Left renal pelvis (tissue), 4 donors: Measurements from ENCODE around the gene CAPZA2. TPM values are rescaled to one million over a fixed set of nuclear protein-coding genes. Genes with fewer than 3 reads are reported as not detected.
"Not testable (repeated sequence)": the region's sequence is repeated elsewhere in the genome, so short reads cannot be mapped to it uniquely, and the experiment has no call there.

Source experiments
- DNase-seq, 4 donors: peaks; one replicate each; pipeline ENCODE4 v3.0.0-alpha.2; 2013; ENCODE audit warnings: low read depth in 4 of 4, low spot score in 3 of 4
- polyA plus RNA-seq, 4 donors: library from polyadenylated mRNA; unstranded; fragments of 120-200 nt; gene quantifications; one replicate each; pipeline ENCODE4 v1.2.1, GENCODE V29; 2013; ENCODE audit not compliant: insufficient read length in 4 of 4

CAPZA2 gene
- polyA plus RNA-seq, 4 donors = 121 to 241 (median 184) TPM

DNA sequence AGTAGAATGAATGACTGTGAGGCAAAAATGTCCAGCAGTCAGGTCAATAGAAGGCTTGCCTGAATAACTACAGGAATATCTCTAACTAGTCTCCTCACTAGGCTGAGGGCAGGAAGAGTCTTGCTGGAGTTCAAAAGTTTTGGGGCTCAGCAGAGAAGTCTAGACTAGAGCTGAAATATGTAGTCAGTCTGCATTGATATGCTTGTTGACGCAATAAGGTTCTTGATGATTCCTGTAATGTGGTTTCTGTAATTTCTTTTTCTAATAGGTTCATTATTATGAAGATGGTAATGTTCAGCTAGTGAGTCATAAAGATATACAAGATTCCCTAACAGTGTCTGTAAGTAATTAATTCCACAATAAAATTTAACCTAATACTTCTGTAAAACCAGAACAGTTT is 49.4 kb downstream of the CAPZA2 start:
- no peak for DNase-seq

DNA sequence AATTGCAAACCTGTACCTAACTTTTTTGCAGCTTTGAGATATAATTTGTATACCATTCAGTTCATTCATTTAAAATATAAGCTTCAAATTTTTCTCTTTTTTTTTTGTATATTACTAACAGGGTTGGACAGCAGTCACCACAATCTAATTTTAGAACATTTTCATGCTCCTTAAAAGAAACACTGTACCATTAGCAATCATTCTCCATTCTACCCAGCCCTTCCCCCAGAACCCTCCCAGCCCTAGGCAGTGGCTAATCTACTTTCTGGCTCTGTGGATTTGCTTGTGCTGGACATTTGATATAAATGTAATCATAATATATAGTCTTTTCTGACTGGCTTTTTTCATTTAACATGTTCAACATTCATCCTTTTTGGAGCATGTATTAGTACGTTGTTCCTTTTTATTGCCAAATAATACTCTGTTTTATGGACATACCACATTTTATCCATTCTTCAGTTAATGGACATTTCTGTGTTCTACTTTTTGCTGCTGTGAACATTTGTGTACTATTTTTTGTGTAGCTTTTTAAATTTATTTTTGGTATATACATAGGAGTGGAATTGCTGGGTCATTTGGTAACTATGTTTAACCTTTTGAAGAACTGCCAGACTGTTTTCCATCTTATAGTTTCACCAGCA is 50.0 kb downstream of the CAPZA2 start:
- DNase-seq = no peak

DNA sequence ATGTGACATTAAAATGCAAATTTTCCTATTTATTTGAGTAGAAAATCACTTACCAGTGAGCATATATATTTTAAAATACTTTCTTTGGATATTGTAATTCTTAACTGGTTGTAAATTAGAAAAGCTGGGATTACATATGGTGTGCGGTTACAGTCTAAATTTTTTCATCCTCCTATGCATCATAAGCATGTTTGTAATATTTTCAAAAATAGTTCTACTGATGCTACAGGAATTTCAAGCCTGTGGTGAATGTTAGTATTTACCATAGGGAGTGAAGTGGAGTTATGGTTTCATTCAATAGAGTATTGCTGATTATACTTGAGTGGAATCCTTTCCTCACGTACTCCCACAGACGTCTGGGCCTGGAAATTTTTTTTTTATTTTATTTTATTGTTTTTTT is 56.3 kb downstream of the CAPZA2 start:
- DNase-seq = no peak

DNA sequence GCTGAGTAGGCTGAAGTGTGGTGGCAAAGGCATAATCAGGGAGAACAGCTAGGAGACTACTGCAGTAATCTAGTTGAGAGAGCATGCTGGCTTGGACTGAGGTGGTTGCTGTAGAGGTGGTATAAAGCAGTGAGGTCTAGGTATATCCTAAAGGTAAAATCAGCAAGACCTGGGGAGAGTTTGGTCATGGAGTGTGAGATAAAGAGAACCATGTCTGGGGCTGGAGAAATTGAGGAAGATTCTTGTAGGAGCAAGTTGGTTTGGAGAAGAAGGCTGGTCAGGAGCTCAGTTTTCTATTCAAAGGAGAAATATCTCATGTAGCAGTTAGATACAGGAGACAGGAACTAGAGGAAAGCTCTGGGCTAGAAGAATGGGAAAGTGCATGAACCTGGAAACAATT is 58.0 kb downstream of the CAPZA2 start:
- DNase-seq = no peak

DNA sequence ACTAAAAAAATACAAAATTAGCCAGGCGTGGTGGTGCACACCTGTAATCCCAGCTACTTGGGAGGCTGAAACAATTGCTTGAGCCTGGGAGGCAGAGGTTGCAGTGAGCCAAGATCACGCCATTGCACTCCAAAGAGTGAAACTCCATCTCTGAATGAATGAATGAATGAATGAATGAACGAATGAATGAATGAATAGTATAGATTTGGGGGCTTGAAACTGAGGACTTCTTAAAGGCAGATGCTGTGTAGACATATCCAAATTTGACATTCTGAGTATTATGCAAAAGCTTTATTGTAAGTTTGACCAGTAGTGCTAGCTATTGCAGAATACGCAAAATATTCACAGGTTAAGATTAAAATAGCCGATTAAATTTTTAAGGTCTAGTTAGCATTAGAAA is 60.2 kb downstream of the CAPZA2 start:
- no peak for DNase-seq

DNA sequence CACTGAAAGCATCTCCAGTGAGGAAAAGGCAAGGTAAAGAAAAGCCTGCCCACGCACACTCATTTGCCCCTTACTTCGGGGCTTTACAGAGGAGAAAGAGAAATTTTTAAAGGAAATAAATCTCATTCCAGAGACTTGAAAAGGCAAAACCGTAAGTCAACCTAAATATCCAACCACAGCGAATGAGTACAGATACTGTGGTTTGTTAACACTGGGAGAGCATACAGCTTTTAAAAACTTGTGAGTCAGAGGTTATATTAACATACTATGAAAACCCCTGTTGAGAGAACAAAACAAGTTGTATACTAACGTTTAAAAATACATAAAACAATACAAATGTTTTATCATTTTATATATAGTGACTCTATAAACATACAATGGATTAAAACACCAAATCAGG is 62.4 kb downstream of the CAPZA2 start:
- DNase-seq = no peak

DNA sequence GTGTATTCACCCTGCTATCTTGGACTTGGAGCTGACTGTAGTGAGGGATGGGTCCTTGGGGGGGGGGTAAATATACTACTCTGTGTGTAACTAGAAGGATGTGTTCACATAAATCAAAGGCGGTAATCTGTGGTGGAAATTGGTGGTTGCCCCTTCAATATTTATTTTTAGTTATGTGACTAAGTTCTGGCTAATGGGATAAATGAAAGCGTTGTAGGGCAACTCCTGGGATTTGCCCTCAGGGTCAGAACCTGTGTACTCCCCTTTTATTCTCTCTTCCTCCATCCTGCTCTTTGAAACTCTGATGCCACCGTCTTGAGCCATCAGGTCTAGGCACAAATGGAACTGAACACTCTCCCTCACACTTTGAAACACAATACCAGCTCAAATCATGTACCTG is 66.6 kb downstream of the CAPZA2 start:
- no peak for DNase-seq

DNA sequence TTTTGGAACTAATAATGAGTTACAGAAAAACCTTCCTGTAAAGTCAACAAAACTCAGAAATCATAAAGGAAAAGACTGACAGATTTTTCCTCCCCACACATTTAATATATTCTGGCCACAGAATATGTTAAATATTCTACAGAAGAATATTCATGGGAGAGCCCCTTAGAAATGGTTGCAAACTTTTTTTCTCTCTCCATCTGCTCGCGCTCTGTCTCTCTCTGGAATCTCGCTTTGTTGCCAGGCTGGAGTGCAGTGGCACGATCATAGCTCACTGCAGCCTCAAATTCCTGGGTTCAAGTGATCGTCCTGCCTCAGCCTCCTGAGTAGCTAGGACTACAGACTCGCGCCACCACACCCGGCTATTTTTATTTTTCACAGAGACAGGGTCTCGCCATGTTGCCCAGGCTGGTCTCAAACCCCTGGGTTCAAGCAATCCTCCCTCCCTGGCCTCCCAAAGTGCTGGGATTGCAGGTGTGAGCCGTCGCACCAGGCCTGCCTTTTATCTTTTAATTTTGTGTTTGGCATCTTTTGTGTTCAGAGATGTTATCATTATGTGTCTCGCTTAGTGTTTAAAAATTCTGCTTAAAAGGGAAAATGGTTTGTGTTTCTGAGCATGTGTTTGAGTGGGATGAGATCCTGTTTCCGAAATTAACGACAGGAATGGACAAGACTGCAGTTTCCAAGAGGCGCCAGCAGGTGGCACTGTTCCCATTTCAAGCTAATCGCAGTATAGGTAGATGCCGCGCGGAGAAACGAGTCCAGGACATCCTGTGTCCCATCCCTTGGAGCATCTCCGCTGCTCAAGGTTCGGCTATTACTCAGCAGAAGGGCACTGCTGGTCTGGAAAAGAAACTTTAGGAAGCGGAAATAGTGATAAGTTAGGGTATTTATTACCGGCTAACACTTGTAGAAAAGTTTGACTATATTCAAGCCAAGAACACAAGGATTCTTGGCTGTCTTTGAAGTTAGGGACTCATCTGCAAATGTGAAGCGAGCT is 67.8 kb downstream of the CAPZA2 start:
- peak; percentile 35 to 64 (median 54) for DNase-seq

DNA sequence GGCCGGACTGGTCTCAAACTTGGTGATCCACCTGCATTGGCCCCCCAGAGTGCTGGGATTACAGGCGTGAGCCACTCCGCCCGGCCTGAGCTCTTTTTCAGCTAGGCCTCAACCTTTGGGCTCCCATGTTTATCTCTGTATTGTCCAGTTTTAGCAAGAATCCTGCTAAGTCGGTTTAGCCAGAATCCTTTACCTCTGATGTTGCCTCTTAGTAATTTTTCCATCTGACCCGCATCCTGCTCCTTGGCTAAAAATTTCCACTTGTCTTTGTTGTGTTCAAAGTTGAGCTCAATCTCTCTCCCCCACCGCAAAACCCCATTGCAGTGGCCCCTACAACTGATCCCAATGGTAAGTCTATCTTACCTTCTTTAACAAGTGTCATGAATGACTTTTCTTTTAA is 70.2 kb downstream of the CAPZA2 start:
- DNase-seq = no peak

DNA sequence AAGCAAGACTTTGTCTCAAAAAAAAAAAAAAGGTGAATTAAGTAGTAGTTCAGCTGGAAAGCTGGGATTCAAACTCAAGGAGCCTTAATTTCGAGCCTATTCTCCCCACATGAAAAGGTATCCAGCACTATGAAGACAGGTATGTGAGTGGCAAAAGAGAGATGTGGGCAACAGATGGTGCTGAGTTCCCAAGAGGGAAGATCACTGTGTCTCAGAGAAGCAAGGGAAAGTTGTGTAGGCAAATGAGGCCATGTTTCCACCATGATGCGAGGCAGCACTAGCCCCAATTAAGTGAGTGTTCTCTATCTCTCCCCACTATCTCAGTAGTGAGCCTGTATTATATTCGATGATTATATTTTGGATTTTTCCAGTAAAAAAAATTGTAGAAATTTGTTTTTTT is 71.1 kb downstream of the CAPZA2 start:
- no peak for DNase-seq

DNA sequence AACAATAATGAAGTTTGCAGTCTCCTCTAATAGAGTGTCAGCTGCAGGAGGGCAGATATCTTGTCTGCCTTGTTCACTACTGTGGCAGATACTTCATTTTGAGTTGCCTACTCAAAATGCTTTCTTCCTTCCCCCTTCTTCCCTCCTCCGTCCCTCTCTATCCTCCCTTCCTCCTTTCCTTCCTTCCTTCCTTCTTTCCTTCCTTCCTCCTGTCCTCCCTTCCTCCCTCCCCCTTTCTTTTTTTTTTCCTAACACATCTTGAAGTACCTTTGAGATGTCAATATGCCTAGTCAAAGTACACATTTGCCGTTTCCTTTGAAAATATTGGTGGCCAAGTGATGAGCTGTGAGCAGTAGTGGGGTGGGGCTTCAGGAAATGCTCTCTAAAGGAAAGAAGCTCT is 72.2 kb downstream of the CAPZA2 start:
- DNase-seq = no peak

DNA sequence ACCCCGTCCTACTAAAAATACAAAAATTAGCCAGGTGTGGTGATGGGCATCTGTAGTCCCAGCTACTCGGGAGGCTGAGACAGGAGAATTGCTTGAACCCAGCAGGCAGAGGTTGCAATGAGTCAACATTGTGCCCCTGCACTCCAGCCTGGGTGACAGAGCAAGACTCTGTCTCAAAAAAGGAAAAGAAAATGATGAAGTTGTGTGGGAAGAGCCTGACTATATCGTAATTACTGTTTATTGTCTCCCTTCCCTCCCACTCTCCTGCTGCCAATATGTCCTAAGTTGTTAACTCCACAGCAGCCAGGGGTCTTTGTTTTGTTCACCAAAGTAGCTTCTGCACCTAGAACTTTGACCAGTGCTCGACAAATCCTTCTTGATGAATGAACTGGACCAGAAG is 74.5 kb downstream of the CAPZA2 start:
- not testable (repeated sequence) for DNase-seq

DNA sequence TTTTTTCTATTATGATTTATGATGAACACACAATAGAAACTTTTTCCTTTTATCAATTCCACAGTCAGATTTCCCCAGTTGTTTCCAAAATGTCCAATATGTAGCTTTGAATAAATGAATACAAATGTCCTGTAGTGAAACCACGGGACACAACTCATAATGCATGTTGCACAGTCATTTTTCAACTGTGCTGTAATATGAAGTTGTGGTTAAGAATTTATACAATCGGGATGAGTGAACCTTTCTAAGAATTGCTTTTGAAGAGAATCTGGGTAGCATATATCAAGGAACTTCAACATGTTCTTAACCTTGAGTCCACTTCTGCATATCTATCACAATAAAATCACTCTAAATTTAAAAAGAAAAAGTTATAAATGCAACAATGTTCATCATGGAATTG is 76.3 kb downstream of the CAPZA2 start:
- no peak for DNase-seq

DNA sequence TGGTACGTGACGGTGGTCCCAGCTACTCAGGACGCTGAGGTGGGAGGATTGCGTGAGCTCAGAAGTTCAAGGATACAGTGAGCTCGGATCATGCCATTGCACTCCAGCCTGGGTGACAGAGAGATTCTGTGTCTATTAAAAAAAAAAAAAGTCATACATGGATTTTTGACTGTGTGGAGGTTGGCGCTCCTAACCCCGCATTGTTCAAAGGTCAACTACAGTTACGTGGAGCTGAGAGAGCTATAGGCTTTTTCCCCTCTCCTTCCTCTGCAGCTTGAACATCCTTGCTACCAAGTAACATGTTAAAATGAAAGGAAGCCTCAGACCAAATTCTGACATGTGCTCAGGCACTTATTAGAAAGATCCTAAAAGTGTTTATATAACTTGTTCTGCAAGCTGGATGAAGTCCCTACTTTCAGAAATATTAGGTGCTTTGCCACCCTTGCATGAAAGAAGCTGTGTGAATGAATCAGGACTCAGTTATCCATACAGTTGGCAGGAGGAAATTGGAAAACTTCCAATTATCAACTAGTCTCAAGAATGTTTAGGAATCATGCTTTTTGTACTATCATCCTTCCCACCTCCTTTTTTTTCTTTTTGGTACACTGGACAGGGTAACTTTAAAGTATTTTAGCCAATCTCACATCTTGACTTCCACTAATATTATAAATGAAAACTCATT is 78.4 kb downstream of the CAPZA2 start:
- no peak for DNase-seq

DNA sequence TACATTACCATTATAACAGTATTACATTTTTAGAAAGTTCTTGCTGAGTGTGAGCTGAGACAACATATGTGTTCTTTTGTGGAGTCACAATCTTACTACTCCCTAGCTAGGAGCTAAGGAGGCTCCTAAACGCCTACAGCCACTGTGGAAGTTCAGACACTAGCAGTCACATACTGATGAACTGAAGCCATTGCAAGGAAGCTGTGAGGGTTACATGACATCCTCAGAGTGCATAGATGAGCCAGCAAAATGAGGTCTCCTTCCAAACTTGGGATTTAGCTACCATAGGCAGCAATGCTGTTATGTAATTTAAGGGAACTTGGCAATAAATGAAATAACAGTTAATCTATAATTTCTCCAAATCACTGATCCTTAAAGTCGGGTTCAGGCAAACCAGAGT is 80.1 kb downstream of the CAPZA2 start:
- DNase-seq = no peak

DNA sequence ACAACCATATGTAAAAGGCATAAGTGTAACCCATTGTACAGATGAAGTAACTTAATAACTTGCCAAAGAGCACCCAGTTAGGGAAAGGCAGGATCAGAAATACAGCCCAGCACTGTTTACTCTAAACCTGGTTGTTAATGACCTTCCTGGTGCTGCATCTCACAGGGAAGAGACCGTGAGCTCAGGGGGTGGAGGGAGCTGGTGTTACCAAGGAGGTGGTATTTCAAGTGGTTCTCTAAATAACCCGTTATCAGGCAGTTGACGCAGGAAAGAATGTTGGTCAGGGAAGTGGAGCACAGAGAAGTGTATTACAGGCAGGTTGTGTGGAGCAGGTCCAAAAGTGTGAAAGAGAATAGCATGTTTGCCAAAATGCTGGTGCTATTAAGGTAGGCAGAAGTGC is 86.5 kb downstream of the CAPZA2 start:
- DNase-seq = no peak

DNA sequence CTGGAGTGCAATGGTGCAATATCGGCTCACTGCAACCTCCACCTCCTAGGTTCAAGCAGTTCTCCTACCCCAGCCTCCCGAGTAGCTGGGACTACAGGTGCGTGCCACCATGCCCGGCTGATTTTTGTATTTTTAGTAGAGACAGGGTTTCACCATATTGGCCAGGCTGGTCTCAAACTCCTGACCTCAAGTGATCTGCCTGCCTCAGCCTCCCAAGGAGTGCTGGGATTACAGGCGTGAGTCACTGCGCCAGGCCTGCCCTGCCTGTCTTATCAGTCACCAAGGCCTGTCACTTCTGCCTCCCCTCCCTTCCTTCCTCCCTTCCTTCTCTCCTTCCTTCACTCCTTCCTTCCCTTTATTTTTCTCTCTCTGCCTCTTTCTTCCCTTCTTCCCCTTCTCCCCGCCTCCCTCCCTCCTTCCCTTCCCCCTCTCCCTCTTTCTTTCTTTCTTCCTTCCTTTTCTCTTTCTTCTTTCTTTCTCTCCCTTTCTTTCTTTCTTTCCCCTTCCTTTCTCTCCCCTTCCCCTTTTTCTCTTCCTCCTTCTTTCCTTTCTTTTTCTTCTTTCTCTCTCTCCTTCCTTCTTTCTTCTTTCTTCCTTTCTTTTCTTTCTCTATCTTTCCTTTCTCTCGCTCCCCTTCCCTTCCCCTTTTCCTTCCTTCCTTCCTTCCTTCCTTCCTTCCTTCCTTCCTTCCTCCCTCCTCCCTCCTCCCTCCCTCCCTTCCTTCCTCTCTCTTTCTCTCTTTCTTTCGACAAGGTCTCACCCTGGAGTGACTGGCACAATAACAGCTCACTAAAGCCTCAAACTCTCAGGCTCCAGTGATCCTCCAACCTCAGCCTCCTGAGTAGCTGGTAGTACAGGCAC is 87.8 kb downstream of the CAPZA2 start:
- DNase-seq = no peak

DNA sequence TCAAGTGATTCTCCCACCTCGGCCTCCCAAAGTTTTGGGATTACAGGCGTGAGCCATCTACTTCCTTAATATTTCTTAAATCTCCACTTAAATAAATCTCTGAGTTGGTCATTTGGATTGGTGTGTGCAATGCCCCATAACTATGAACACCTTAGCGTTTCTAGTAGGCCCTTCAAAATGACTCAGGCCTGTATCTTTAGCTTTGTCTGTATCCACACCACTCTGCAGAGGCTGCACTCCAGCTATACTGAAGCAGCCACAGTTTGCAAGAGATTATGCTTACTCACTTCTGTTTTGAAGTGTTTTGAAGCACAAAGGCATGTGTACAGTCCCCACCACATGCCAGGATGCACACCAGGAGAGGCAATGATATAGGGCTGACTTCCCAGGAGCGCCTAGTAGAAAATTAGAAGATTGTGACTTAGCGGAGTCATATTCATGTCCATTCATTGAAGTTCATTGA is 88.5 kb downstream of the CAPZA2 start:
- no peak for DNase-seq

DNA sequence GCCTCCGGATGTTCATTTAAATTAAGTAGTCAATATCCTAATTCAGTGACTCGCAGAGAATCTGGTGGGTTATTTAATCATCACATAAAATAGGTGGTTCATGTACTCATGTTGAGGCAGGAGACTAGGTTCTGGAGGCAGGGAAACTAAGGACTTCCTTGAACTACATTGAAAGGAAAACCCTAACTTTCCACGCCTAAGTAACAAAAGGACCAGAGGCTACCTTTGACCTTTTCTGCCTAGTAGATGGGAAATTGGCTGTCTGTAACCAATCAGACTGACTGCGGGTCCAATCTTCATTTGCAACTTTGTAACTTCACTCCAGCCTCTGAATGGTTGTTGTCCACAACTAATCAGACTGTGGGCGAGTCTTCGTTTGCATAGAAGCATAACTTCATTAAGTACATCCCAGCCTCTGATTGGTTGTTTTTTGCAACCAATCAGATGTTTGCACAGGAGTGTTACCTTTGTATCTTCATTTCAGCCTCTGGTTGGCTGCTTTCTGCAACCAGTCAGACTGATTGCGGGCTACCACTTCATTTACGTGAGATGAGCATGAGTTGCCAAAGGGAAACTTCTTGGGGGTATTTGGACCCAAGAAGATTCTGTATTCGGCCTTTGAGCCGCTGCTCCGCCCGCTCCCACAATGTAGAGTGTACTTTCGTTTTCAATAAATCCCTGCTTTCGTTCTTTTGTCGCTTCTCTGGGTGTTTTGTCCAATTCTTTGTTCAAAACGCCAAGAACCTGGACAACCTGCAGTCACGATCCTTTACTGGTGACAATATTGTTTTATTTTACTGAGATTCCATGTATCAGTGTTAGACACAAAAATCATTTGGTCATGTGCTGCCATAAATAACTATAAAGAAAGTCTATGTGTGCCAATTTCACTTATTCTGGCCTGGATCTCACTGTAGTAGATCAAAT is 89.2 kb downstream of the CAPZA2 start:
- DNase-seq = no peak
